ENCODE measurements around the gene HSD17B10.

DNA sequence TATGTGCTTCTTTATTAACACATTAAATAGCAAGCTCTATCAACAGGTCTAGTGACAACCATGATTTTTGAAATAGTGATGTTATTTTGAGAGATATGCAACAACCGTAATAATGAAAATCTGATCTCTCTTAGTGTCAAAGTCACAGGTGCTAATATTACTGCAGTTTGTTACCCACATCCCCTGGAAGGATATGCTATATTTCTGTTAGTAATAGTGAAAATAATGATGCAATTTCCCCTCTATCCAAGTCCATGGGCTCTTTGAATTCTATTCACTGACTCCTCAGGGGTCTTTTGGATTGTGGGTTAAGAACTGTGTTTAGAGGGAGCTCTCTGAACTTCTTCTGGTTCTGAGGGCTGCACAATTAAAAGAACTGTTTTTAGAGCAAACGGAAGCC is 3.0 kb upstream of the HSD17B10 start:
- TF ChIP-seq, protein P1, sequence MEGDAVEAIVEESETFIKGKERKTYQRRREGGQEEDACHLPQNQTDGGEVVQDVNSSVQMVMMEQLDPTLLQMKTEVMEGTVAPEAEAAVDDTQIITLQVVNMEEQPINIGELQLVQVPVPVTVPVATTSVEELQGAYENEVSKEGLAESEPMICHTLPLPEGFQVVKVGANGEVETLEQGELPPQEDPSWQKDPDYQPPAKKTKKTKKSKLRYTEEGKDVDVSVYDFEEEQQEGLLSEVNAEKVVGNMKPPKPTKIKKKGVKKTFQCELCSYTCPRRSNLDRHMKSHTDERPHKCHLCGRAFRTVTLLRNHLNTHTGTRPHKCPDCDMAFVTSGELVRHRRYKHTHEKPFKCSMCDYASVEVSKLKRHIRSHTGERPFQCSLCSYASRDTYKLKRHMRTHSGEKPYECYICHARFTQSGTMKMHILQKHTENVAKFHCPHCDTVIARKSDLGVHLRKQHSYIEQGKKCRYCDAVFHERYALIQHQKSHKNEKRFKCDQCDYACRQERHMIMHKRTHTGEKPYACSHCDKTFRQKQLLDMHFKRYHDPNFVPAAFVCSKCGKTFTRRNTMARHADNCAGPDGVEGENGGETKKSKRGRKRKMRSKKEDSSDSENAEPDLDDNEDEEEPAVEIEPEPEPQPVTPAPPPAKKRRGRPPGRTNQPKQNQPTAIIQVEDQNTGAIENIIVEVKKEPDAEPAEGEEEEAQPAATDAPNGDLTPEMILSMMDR (IDR thresholded peaks at IDR 0.05) = no peak
- TF ChIP-seq POLR2A (IDR thresholded peaks at IDR 0.05) = no peak
